NOMO-1 (cell line): ENCODE results near the gene NPHP4.
"Not testable (repeated sequence)": the region's sequence is repeated elsewhere in the genome, so short reads cannot be mapped to it uniquely, and the experiment has no call there.

Experiments used
- DNase-seq, 2 experiments: peaks; one replicate each; lab custom pipeline; 2025; ENCODE audit not compliant: unreplicated experiment in 2 of 2; lab: John Stamatoyannopoulos, UW

NPHP4 gene

GRCh38 chr1:5861871-5862825, 130.1 kb downstream of the NPHP4 start:
- DNase-seq: no peak

DNA sequence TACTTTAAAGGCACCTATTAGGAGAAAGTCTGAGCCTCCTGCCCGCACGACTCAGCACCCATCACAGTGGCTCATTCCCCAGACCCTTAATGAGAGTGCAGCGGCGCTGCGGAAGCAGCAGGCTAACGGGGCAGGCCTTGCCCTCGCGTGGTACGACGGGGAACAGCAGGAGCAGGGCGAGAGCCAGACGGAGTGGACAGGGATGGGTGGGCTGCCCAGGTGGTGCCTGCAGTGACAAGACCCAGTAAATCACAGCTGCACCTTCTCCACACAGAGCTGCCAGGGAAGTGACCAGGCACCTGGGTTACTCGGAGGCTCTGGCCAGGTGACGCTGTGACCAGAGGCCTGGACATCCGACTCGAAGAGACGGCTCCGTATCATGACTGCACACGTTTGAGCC, 131.9 kb downstream of the NPHP4 start:
- DNase-seq: no peak

- no peak for DNase-seq
Observed at GRCh38 chr1:5859766-5860165, 132.5 kb downstream of the NPHP4 start.

- DNase-seq: no peak
Observed at GRCh38 chr1:5858844-5859407, 133.3 kb downstream of the NPHP4 start.

DNA sequence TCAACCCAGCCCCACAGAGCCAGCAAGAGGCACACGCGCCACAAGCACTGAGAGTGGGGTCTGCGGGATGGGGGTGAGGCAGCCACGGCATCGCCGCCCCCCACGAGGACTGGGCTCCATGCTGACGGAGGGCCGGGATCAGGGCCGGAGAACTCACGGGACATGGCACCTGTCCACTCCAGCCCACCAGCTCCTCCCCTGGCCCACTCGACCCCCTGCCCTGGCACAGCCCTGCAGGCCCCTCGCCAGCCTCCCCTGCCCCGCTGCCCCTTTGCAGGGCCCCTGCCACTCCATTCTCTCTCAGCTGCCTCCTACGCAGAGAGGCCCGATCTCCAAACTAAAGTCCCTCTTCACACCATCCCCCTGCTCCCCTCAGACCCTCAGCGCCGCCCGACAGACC, 134.0 kb downstream of the NPHP4 start:
- DNase-seq: no peak

DNA sequence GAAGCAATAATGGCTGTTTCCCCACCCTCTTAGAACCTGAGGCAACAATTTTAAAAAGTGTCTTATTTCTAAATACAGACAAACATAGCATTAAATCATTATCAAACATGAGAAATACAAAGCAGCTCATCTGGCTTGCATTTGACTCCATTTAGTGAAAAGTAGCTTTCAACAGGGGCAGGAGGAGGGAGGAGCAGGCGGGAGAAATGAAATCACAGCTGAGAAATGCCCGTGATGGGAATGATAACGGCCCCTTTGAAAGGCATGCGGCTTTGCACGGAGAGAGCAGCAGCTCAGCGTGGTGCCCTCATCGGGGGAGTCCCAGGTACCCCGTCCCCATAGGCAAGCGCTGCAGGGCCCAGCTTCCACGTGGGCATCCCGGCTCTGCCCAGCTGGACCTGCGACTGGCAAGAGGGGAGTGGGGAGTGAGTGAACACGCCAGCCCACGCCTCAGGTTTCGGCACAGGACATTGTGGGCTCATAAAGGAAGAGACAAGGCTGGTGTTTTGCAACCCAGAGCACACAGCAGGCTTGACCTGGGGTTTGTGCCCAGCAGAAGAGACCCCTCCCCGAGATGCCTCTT, 134.6 kb downstream of the NPHP4 start:
- DNase-seq: no peak

GRCh38 chr1:5857011-5857410, 135.2 kb downstream of the NPHP4 start:
- no peak for DNase-seq

DNA sequence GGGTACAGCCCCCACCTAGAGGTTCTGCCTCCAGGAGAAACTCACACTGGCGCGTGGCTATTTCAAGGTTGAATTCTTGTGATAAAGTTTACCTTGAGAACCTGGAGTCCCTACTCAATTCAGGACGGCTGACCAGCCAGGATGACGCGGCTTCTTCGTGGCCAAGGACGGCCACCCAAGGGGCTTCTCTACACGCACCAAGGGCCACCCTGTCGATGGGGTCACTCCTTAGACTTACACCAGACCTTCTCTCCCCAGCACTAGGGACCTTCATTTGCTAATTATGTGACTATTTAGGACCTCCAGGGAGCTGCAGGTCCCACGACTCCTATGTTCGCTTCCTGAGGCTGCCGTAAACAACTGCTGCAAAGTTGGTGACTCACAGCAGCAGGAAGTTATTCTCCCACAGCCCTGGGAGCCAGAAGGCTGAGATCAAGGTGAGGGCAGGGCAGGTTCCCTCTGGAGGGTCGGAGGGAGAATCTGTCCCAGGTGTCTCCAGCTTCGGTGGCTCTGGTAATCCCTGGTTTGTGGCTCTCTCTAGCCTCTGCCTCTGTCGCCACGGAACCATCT, 135.9 kb downstream of the NPHP4 start:
- DNase-seq: no peak

DNA sequence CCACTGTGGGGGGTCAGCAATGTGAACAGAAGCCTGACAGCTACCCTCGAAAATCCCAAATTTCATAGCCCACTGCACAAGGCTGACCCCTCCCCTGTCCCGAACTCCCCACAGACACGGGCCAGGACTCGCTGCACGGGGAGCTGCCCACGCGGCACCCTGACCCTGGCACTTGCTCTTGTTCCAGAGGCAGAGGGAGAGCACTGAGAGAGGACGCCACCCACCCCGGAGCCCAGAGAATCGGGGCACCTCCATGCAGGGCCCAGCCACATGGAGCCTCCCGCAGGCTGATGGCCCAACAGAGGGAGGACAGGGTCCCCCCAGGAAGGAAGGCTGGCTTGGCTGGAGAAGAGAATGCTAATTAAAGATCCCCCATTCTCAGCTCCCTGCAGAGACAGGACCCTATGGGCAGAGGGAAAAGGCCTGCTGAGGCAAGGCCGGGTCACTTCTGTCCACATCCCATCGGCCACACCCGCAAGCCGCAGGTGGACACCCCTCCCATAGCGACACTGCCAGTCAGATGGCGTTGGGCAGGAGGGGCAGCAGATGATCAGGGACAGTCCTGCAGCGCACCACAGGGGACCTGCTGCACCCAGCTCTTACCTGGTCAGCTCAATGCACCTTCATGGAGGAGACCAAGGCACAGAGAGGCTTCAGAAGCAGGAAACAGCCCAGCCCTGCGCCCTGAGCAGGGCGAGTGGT, 136.9 kb downstream of the NPHP4 start:
- DNase-seq: no peak

DNA sequence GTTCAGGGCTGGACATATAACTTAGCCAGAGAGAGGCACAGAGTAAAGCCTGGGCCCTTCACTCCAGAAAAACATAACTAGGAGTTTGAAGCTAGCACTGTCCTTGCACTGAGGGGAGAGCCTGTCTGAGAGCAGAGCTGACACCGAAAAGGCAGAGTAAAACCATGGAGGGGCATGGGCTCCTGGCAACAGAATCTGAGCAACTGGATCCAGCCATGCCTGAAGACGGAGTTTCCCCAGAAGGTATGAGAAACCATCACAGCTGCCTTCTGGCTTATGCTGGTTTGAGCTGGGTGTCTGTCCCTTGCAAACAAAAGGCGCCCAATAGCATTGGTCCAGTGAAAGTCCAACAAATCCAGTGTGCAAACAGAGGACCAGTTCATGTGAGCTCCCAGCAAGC, 137.5 kb downstream of the NPHP4 start:
- DNase-seq: no peak

DNA sequence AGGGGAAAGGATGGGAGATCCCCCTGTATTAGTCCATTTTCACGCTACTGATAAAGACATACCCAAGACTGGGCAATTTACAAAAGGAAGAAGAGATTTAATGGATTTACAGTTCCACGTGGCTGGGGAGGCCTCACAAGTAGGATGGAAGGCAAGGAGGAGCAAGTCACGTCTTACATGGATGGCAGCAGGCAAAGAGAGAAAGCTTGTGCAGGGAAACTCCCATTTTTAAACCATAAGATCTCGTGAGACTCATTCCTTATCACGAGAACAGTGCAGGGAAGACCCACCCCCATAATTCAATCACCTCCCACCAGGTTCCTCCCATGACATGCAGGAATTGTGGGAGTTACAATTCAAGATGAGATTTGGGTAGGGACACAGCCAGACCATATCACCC, 138.4 kb downstream of the NPHP4 start:
- not testable (repeated sequence) for DNase-seq

GRCh38 chr1:5850503-5850902, 141.7 kb downstream of the NPHP4 start:
- DNase-seq: no peak

DNA sequence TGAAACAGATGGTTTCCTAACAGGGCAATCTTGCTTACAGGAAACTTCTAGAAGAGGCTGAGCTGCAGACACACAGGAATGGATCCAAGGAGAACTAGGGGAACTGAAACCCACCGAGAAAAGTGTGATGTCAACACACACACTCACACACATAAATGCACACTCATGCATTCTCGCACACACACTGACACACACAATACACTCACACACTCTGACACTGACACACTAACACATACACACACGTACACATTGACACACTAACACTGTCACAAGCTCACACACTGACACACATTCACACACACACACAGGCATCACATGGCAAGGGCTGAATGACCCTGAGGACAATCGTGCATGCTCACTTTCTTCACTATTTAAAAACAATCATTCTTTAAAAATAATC, 142.7 kb downstream of the NPHP4 start:
- DNase-seq: no peak

- peak in 1 of 2 experiments; percentile 0 for DNase-seq
Observed at GRCh38 chr1:5847013-5847659, 145.1 kb downstream of the NPHP4 start.

DNA sequence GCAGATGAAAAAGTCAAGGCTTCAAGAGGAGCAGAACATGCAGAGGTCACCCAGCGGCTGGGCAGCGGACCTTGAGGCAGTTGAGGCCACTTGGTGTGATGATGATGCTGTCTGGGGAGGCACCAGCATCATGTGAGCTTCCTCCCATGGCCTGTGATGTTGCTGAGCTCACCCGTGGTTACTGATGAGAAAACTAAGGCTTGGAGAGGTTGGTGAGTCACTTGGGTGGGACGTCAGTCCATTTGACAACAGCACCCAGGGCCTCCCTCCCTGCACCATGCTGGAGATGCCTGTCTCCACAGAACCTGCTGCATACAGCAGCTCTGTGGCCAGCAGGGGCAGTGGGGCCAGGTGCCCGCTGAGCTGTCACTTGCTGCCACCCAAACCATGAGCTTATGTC, 146.8 kb downstream of the NPHP4 start:
- no peak for DNase-seq

GRCh38 chr1:5844442-5844841, 147.8 kb downstream of the NPHP4 start:
- no peak for DNase-seq

DNA sequence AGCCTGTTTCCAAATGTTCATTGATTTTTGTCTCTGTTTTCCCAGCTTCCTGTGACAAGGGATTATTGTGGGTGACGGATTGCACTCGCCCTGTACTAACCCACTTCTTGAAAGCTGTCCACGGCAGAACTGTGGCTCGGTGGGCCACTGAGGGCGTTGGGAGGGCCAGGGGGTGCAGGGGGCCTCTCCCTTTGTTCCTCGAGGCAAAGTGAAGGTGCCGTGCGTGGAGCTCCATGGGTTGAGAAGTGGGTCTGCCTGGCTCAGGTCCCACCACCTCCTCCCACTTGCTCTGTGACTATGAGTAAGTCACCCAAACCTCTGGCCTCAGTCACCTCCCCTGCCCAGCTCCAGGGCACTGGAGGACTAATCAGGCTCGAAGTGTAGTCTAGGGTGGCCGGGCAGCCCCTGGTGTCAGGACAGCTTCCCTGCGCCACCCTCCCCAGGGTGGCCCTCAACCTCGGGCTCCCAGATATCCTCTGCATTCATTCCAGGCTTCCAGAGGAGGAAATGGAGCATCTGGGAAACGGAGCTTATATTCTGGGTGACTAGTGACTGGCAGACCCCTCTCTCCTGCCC, 148.6 kb downstream of the NPHP4 start:
- no peak for DNase-seq

GRCh38 chr1:5842679-5843078, 149.5 kb downstream of the NPHP4 start:
- no peak for DNase-seq

DNA sequence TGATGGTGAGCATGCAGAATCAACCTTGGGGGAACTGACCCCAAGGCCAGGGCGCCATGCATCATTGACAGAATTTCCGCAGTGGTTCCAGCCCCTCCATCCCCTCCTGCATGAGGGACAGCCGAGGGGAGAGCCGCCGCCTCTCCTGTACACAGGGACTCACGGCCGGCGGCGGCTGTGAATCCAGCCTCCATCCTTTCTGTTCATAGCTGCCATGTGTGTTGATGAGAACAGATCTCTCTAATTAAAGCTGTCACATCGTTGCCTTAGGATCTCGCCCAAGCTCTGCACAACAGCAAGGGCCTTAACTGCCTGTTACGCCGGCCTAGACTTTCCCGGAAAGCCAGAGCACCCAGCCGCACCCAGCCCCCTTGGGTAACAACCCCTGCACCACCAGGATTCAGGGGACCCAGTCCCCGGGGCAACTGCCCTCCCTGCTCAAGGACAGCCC, 151.6 kb downstream of the NPHP4 start:
- DNase-seq: no peak
